GM19023 (cell line): Measurements from ENCODE around the gene ACACA.
"Not testable (repeated sequence)": the region's sequence is repeated elsewhere in the genome, so short reads cannot be mapped to it uniquely, and the experiment has no call there.

ENCODE experiments used
- ATAC-seq: cut with Tn5 transposase; IDR thresholded peaks from one replicate; pipeline ENCODE4 v1.9.1; 2021; ENCODE audit warnings: mild to moderate bottlenecking, moderate library complexity; ENCODE audit not compliant: unreplicated experiment

Gene ACACA

DNA sequence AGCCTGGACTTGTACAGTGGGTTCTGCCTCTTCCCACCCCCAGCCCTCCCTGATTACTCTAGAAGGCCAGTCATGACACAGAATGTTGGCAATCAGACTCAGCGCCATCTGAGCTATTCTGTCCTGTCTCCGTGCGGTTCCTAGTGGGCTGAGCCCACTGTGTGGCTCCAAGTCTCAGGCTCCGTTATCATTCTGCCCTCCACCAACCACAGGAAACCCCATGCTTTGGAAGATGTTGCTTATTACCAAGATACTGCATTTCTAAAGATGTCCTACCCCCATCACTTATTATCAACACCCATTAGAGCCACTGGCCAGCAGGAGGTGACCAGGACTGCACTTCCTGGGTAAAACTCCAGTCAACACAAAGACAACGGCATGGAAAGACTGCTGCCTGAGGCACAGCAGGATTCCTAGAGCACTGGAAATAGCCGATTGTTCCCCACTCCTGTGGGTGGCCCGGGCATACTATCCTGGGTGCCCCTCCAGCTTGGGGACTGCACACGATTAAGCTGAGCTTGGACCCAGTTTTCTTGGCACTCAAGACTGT is 324.2 kb downstream of the ACACA start:
- ATAC-seq, result no peak

DNA sequence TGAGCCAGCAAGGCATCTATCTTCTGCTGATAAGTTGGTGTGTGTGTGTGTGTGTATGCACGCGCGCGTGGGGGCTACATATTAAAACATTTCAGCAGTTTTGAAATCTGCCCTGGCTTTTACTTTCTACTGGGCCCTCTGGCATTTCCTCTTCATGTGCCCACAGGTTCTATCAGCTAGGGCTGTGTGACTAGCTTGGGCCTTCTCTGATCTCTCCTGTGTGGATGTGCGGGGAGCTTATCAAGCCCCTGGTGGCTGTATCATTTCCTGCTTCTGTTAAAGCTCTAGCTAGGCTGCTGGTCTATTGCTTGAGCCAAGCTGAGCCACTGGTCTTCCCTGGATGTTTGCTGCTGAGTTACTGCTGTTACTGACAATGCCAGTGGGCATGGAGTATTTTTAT is 325.3 kb downstream of the ACACA start:
- no peak for ATAC-seq

DNA sequence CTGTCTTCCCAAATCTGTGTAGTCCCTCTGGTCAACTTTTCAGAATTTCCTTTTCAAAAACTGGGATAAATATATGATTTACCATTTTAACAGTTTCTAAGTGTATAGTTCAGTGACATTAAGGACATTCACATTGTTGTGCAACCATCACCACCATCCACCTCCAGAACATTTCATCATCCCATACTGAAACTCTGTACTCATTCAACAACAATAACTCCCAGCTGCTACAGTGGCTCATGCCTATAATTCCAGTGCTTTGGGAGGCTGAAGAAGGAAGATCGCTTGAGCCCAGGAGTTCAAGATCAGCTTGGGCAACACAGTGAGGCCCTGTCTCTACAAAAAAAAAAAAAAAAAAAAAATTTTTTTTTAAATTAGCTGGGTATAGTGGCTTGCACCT is 326.9 kb downstream of the ACACA start:
- ATAC-seq, result no peak

DNA sequence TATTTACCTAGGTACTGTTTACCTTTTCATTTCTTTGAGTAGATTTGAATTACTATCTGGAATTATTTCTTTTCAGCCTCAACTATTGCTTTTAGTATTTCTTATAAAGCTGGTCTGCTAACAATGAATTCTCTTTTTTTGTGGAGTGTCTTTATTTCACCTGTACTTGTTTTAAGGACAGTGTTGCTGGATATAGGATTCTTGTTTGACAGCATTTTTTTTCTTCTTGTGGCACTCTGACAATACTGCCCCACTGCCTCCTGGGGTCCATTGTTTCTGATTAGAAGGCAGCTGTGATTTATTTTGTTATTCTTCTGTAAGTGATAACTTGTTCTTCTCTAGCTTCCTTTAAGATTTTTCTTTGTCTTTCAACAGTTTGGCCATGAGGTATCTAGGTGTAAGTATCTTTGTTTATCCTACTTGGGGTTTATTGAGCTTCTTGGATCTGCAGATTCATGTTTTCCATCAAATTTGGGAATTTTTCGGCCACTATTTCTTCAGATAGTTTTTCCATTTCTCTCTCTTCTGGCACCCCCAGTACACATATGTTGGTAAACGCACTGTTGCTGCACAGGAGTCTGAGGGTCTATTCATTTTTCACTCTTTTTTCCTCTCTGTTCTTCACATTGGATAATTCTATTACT is 327.4 kb downstream of the ACACA start:
- no peak for ATAC-seq

DNA sequence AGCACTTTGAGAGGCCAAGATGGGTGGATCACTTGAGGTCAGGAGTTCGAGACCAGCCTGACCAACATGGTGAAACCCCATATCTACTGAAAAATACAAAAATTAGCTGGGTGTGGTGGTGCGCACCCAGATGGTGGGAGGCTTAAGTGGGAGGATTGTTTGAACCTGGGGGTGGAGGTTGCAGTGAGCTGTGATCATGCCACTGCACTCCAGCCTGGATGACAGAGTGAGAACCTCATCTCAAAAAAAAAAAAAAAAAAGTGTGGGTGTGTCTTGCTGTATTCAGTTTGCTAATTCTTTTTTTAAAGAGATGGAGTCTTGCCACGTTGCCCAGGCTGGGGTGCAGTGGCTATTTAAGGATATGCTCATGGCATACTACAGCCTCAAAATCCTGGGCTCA is 333.2 kb downstream of the ACACA start:
- not testable (repeated sequence) for ATAC-seq

DNA sequence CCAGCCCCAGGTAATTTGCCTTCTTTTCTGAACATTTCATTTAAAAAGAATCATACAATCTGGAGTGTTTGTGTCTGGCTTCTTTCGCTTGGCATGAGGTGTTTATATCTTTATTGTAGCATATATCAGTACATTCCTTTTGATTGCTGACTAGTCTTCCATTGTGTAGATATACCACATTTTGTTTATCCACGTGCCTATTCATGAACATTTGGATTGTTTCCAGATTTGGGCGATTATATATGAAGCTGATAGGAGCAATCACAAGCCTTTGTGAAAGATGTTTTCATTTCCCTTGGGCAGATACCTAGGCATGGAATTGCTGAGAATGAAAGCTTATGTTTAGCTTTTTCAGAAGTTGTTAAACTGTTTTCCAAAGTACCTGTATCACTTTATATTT is 337.5 kb downstream of the ACACA start:
- no peak for ATAC-seq

DNA sequence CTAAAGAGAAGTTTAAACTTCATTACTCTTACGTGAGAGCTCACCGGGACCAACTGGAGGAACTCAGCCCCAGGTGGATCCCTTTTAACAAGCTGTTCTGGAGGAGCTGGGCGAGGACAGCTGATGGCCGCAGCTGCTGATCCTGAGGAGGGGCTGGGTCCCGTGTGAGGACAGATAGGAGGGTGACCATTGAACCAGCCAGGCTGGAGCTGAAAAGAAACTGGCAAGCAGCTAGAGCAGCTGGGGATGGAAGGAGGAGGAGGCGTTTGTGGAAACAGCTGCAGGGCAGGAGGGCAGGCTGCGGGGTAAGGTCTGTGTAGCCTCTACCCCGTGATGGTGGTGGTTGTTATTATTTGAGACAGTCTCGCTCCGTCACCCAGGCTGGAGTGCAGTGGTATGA is 338.4 kb downstream of the ACACA start:
- ATAC-seq, result no peak

DNA sequence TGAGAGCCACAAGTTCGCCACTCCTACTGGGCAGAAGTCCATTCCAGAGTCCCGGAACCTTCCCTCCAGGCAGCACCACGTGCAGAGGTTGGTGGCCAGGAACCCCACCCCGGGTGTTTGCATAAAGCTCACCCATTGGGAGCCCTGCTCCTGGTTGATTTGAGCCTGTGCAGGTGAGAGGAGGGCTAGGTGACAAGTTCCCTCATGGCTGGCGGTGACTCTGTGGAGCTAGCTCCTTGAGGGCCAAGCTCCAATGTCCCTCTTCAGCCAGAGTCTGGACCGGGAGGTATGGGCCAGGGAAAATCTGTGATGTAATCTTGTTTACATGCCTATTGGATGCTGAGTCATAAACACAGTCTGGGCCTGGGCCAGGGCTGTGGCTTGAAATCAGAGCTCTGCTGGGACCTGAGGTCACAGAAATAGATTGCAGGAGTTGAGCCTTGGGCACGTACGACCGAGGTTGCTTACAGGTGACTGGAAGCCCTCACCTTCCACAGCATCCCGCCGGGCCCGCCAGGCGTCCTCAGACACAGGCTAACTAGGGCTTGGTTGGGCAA is 339.0 kb downstream of the ACACA start:
- no peak for ATAC-seq

DNA sequence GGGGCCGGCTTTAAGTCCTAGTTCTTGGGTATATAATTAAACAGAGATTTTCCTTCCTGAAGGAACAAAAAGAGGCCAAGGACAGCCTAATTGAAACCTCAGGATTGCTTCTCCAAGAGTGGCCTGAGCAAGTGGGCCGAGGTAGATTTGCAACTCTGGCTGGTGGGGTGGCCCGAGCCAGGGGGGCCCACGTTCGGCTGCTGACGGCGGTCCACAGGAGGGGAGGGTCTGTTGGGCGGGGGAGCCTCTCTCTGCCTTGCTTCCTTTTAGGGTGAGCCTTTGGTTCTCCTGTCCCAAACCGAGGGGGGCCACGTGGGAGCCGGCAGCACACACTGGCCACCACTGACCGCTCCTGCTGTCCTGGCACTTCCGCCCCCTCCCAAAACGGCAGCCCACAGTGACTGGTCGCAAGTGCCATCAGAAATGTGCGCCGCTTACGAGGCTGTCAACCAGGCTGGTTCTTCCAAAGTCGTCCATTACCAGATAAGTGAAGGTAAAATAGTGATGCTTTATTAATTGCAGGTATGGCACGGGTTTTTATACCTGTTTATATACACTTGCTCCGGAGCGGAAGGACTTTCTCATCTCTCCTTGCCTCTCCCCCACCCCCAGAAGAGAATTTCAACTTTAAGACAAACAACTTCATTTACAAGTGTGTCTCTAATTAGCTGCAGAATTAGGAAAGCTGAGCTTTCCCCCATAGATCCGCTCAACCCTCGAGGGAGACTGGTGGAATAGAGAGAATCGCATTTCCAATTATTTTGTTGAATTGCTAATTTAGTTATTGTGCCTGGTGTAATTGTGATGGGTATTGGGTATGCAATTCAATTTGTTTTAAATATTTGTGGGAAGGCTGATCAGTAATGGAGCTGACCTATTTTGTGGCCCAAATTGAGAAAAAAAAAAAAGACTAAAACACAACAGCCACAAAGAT is 340.0 kb downstream of the ACACA start:
- ATAC-seq, result no peak

DNA sequence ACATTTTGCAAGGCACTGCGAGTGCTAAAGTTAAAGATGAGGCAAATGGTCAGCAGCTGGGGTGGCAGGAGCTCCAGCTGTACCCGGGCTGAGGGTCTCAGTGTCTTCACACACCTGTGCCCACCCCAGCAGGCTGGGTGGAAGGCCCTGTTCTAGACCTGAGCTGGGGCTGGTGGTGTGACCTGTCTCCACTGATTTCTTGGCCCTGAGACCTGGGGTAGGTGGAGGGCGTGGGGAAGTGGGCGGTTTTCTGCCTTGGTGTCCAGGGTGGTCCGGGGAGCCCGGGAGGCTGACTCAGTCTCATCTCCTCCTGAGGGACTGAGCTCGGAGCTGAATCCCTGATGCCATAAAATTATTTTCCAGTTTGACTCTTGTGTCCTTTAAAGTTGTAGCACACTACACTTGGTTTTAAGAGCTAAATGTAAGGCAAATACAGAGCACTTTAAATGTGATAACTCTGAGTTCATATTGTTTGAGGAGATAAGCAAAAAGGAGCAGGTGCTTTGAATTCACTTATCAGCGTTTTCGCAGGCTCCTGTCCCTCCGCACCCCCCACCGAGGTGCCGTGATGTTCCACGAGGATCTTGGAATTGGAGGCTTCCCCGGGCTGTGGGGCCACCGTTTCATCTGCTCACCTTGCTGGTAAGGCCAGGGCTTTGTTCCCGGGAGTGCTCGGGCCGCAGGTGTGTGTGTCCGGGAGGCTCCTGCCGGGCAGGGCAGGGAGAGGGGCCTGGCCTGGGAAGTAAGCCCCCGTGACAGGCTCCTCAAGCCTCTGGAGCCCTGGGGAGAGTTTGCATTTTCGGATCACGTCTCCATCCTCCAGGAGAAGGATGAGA is 340.9 kb downstream of the ACACA start:
- ATAC-seq, result no peak

DNA sequence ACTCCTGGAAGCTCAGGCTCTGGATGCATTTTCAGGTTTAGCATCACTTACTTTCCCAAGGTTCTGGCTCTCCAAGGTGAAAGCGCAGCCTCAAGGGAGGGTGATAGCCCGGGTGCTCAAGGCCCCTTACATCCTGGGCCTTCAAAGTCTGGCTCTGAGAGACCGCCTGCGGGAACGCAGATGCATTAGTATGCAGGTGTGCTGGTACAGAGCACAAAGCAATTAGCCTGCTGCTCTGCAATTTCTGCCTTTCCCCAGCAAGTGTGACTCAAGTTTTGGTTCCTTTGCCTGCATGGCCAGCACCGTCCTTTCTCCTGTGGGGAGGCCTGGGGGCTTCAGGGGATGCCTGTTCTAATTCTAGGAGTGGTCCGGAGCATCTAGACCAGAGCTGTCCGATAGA is 341.7 kb downstream of the ACACA start:
- ATAC-seq, result no peak

DNA sequence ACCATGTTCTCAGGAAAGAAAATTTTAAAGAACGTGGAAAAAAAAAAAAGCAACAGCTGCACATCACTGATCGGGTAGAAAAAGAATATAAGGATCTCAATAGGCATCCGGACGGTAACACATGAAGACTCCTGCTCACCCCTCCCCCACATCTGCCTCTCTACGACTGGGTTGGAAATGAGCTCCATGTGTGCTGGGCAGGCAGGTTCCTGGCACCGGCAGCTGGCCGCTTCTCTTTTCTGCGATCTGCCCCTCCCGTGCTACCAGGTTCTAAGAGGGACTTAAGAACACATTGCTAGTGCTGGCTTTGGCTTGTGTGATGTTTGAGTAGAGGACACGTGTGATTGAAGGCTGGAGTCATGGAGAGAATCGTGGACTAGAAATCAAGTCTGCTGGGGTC is 342.4 kb downstream of the ACACA start:
- ATAC-seq, result no peak

DNA sequence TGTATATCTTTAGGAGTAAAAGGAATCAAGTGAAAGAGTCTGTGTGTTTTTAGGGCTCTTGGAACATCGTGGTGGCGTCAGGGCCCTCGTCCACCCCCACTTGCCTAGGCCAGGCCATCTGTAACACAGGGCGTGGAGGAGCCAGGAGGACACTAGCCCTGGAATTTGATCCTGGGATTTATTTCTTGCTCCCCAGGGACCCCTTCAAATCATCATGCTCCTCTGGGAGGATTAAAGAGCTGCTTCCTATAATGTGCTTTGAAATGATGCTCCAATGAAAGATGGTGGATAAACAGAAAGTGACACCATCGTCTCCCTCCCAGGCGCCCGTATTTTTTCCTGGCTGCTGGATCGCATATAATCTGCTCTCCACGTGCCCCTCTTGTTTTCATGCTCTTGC is 344.6 kb downstream of the ACACA start:
- ATAC-seq, result no peak

DNA sequence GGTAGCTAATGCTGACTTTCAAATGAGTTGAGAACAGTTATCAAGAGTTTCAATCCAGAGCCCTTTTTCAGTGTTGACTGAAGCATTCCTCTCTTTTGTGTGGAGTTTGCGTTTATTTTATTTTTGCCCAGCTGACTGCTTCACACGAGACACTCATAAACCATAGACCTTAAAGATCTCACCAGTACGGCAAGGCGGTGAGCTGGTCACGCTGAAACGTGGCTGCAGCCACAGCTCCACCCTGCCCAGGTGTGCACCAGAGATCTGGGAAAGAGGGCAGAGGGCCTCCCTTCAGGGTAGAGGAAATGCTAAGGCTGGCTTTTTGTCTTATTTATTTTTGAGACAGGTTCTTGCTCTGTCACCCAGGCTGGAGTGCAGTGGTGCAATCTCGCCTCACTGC is 345.7 kb downstream of the ACACA start:
- ATAC-seq, result no peak

DNA sequence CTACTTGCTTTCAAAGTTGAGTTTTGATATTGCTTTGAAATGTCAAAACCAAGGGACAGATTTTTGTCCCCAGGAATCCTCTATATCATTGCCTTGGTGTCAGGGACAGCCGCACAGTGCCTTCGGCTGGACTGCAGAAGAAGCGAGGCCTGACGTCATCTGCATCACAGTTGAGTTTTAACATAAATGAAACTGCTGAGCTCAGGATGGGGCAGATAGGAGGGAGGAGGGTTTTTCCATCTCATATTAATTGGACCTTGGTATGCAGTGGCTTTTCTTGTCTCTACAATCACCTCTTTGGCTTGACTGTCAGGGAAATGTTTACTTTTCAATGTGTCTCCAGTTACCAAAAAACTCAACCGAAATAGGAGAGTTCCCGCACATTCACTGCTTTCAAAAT is 346.5 kb downstream of the ACACA start:
- no peak for ATAC-seq

DNA sequence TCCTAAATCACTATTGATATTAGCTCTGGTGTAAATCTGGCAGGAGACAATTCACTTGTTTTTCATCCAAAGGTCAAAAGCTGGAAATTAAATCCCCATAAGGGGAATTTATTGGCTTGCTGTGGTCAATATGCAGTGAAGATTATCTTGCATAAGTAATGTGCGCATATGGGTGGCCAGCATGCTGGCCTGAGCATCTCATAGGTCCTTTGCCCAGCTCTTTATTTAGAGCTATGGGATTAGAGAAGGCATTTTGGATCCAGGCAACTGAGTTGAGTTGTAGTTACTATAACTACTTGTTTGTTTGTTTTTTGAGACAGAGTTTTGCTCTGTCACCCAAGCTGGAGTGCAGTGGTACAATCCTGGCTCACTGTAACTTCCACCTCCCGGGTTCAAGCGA is 347.1 kb downstream of the ACACA start:
- no peak for ATAC-seq

DNA sequence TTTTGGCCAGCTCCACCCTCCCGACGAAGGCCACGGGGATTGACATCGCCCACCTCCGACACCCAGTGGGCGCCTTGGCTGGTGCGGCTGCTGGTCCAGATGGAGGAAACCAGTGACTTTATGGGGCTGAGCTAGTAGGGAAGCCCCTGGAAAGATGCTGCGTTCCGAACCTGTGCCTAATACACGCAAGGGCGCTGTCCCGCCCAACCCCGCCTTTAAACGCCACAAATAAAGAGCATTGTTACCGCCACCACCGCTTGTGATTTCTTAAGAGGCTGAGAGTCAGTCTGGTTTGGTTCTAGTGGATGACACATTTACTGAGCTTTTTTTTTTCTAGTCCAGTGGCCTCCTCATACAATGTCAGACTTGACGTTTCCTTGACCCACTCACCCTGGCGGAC is 350.0 kb downstream of the ACACA start:
- no peak for ATAC-seq

DNA sequence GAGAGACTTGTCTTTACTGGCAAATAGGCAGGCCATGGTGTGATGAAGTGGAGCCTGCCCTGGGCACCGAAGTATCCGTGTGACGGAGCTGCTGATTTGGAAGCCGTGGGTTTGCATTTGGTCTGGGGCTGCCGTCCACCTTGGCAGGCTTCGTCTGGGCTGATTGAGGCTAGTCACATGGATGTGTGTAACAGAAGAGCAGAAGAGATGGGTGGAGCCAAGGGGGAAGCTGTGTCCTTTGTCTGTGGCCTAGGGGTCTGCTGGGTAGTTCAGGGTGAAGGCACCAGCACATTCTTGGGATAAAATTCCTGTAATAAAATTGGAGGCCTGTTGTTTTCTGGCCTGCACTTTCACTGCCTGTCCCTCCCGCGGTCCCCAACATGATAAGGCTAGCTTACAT is 351.7 kb downstream of the ACACA start:
- no peak for ATAC-seq

DNA sequence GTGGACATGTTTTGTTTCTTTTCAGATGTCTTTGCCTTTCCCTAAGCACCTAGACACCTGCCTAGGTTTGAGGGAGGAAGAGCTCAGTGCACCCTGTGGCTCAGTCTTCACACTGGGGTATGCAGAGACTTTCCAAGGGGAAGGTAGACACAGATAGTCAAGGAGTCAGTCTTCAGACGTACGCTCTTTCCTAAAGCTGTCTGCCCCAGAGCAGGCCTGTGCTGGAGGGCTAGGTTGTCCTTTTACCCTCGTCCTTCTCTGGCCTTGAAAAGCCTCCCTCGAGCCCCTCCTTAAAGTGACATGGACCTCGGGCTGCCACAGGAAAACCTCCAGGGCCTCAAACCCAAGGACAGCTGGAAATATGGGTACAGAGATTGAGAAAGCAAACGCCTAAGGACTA is 354.2 kb downstream of the ACACA start:
- no peak for ATAC-seq

DNA sequence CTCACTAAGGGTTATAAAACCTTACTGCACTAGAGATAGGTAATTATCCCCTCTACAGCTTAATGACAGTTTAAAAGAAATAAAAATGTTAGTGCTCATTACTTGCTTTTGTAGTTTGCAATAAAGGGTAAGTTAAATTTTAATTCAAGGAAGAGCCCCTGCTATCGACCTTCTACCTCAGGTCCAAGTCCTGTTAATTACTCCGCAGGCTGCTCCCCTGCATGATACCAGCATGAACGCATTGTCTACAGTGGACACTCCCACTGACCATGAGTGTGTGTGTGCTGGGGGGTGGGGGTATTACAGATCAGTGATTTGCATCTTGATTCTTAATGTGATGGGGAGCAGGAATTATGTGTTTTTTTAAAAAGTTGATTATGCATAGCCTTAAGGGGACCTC is 354.8 kb downstream of the ACACA start:
- no peak for ATAC-seq

DNA sequence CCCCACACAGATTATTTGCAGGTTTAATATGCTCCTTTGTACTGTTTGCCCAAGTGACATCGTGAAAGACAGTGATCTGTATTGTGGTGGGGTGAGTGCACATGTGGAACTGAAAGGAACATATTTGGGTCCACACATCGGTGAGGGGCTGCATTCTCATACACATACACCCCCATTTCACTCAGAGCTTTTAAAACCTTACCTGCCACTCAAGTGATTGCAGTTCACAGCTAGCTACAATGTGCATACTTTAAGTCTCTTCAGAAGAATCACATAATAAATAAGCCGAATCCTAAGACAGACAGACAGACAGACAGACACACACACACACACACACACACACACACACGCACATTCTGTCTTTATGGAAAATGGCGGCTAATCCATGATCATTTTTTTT is 355.3 kb downstream of the ACACA start:
- no peak for ATAC-seq
